ENCODE results near the gene DOK3. TPM values are rescaled to one million over a fixed set of nuclear protein-coding genes. Genes with fewer than 3 reads are reported as not detected.

The DOK3 gene
- total RNA-seq, 6 experiments from 2014 or later: 1.1 to 2.6 (median 1.3) TPM

DNA sequence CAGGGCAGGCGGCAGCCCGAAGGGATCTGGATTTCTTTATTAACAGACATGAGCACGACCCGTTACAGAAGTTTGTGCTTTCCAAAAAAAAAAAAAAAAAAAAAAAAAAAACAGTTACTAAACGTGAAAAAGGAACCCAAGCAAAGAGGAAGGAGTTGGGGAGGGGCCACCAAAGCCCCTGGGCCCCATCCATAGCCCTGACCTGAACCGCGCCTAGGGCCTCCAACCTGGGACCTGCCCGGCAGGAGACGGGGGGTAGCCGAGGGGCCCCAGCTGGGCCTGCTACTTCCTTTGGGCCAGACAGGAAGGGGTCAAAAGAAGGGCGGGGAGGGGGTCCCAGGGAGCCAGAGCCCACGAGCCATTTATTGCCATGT is 53.0 kb downstream of the DOK3 start:
- Mint-ChIP-seq H3K9me3 (no peaks in the 10 kb centered on the region; the same call in 1 of the 2 replicates), H3K27me3 (ENCODE audit: insufficient read depth) (peaks cover 20% of the 10 kb centered on the region), H3K4me1 (ENCODE audit: low read depth) (peaks cover 16% of the 10 kb centered on the region), H3K36me3 (ENCODE audit: low read depth) (peaks cover 18% of the 10 kb centered on the region), H3K4me3 (peak overlapping the region; percentile 45), H3K27ac (peak overlapping the region; percentile 72)
- TF ChIP-seq, protein P1, sequence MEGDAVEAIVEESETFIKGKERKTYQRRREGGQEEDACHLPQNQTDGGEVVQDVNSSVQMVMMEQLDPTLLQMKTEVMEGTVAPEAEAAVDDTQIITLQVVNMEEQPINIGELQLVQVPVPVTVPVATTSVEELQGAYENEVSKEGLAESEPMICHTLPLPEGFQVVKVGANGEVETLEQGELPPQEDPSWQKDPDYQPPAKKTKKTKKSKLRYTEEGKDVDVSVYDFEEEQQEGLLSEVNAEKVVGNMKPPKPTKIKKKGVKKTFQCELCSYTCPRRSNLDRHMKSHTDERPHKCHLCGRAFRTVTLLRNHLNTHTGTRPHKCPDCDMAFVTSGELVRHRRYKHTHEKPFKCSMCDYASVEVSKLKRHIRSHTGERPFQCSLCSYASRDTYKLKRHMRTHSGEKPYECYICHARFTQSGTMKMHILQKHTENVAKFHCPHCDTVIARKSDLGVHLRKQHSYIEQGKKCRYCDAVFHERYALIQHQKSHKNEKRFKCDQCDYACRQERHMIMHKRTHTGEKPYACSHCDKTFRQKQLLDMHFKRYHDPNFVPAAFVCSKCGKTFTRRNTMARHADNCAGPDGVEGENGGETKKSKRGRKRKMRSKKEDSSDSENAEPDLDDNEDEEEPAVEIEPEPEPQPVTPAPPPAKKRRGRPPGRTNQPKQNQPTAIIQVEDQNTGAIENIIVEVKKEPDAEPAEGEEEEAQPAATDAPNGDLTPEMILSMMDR (IDR thresholded peaks at IDR 0.05): peak; percentile 70
- no peak for DNase-seq

DNA sequence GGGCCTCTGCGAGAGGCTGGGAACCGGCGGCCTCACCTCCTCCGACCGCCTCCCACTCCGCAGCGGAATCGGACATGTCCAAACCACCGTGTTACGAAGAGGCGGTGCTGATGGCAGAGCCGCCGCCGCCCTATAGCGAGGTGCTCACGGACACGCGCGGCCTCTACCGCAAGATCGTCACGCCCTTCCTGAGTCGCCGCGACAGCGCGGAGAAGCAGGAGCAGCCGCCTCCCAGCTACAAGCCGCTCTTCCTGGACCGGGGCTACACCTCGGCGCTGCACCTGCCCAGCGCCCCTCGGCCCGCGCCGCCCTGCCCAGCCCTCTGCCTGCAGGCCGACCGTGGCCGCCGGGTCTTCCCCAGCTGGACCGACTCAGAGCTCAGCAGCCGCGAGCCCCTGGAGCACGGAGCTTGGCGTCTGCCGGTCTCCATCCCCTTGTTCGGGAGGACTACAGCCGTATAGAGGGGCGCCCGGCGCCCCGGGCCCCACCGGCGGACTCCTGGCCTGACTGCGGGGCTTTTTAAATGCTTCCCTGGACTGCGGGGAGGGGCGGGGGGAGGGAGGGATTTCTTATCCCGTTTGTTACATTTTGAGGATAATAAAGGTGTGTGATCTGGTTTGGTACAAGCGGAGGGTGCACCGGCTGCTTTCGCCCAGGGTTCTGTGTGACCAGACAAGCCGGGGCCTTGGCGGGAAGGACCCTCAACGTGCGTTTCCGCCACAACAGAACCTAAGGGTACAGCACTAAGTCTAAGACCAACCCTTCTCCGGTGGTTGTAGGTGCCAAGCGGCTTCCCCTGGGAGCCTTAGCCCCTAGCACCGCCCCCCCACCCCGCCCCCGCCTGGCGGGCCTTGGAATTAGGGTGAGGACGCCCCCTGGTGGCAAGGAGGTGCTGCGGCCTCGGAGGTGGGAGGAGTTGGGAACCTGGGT is 53.7 kb downstream of the DOK3 start:
- H3K27ac Mint-ChIP-seq: peak overlapping the region; percentile 72
- H3K36me3 Mint-ChIP-seq (ENCODE audit: low read depth): peaks cover 14% of the 10 kb centered on the region
- peak; percentile 71 for DNase-seq
- peaks cover 20% of the 10 kb centered on the region for H3K27me3 Mint-ChIP-seq (ENCODE audit: insufficient read depth)
- peak overlapping the region; percentile 75 for H3K4me3 Mint-ChIP-seq
- H3K9me3 Mint-ChIP-seq: no peaks in the 10 kb centered on the region; the same call in 1 of the 2 replicates
- TF ChIP-seq, protein P1 (IDR thresholded peaks at IDR 0.05): peak; percentile 97
- H3K4me1 Mint-ChIP-seq (ENCODE audit: low read depth): peaks cover 16% of the 10 kb centered on the region

DNA sequence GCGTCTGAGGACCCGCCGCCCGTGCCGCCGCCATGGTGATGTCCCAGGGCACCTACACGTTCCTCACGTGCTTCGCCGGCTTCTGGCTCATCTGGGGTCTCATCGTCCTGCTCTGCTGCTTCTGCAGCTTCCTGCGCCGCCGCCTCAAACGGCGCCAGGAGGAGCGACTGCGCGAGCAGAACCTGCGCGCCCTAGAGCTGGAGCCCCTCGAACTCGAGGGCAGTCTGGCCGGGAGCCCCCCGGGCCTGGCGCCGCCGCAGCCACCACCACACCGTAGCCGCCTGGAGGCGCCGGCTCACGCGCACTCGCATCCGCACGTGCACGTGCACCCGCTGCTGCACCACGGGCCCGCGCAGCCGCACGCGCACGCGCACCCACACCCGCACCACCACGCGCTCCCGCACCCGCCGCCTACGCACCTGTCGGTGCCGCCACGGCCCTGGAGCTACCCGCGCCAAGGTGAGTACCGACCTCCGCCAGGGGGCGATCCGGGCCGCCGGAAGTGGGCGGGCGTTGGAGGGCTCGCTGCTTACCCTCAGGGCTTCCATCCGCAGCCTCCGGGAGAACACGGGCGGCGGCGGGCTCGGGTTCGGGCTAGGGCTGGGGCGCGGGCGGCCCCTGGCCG is 54.5 kb downstream of the DOK3 start:
- Mint-ChIP-seq H3K36me3 (ENCODE audit: low read depth) (peaks cover 14% of the 10 kb centered on the region), H3K27me3 (ENCODE audit: insufficient read depth) (peaks cover 18% of the 10 kb centered on the region), H3K27ac (0 out of 2 replicates have a peak overlapping the region, but pooled peaks have one; percentile 16), H3K9me3 (no peaks in the 10 kb centered on the region; the same call in 1 of the 2 replicates), H3K4me3 (peak overlapping the region; percentile 65), H3K4me1 (ENCODE audit: low read depth) (peaks cover 16% of the 10 kb centered on the region)
- TF ChIP-seq, protein P1 (IDR thresholded peaks at IDR 0.05): peak; percentile 86
- peak; percentile 40 for DNase-seq

DNA sequence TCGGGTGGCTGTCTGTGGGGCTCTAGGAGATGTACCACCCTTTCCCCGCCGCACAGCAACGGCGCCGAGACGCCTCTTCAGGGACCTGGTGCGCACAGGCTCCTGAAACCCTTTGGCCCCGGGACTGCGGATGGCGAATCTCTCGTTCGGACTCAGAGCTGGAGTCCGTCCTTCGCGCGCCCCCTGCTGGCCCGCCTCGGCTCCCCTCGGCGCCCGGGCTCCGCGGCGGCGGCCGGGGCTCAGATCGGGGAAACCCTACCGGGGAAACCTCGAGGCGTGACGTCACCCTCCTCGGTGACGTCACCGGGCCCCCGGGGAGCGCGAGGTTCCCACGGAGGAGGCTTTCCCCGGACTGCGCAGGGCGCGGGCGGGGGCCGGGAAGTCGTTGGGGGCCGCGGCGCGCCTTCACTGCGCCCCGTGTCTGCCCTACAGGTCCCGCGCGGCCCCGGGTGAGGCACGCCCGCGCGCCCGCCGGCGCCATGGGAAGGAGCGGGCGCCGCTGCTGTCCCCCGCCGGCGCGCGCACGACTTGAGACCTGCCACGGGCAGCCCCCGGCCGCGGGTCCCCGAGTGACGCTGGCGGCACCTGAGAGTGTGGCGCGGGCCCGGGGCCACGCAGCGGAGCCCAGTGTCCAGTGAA is 55.1 kb downstream of the DOK3 start:
- TF ChIP-seq, protein P1 (IDR thresholded peaks at IDR 0.05): peak; percentile 97
- DNase-seq: peak; percentile 77
- peak overlapping the region; percentile 74 for H3K4me3 Mint-ChIP-seq
- no peaks in the 10 kb centered on the region; the same call in 1 of the 2 replicates for H3K9me3 Mint-ChIP-seq
- peaks cover 18% of the 10 kb centered on the region for H3K27me3 Mint-ChIP-seq (ENCODE audit: insufficient read depth)
- peaks cover 16% of the 10 kb centered on the region for H3K4me1 Mint-ChIP-seq (ENCODE audit: low read depth)
- H3K36me3 Mint-ChIP-seq (ENCODE audit: low read depth): peaks cover 14% of the 10 kb centered on the region
- no peak overlapping the region; the same call in 1 of the 2 replicates for H3K27ac Mint-ChIP-seq

DNA sequence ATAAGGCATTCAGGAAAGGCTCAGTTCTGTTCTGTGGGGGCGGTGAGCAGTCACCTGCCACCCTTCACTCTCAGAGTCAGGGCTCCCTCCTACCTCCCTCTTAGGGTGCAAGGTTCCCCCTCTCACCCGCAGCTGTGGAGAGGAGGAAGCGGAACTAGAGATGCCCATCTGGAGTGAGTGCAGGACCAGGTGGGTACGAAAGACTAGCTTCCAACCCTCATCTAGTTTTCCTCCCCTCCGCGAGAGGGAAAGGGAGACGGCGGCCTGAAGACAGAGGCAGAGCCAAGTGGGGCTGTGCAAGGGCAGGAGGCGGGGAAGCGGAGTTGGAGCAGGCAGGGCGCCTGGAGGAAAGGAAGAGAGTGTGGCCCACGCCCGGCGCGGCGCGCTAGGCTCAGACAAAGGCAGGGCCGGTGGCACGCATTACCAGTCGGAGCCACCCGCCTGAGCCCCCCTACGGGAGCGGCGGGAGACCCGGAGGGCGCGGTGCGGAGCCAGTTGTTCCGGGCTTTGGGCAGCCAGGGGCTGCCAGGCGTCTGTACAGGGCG is 55.7 kb downstream of the DOK3 start:
- TF ChIP-seq, protein P1 (IDR thresholded peaks at IDR 0.05): no peak
- no peak for DNase-seq
- H3K27me3 Mint-ChIP-seq (ENCODE audit: insufficient read depth): peaks cover 16% of the 10 kb centered on the region
- peaks cover 16% of the 10 kb centered on the region for H3K4me1 Mint-ChIP-seq (ENCODE audit: low read depth)
- H3K27ac Mint-ChIP-seq: peak overlapping the region; percentile 53
- H3K4me3 Mint-ChIP-seq: peak overlapping the region; percentile 74
- H3K36me3 Mint-ChIP-seq (ENCODE audit: low read depth): peaks cover 14% of the 10 kb centered on the region
- H3K9me3 Mint-ChIP-seq: no peaks in the 10 kb centered on the region; the same call in 1 of the 2 replicates

All from HFFc6 (cell line).